Brain microvascular endothelial cell (primary cell): ENCODE measurements around the gene LPIN1.

ENCODE experiments used
- DNase-seq: peaks from one replicate; pipeline ENCODE4 v3.0.0-alpha.2; 2020
- H3K27ac ChIP-seq: fragments of 250-450 bp; sonication (Bioruptor Pico); 2 replicates; pipeline ENCODE4 v1.5.1; 2020; ENCODE audit warnings: mild to moderate bottlenecking, moderate library complexity
- H3K27me3 ChIP-seq: fragments of 250-450 bp; sonication (Bioruptor Pico); replicated peaks from 2 replicates; pipeline ENCODE4 v1.5.1; 2020; ENCODE audit warnings: mild to moderate bottlenecking
- H3K36me3 ChIP-seq: fragments of 250-450 bp; sonication (Bioruptor Pico); replicated peaks from 2 replicates; pipeline ENCODE4 v1.5.1; 2020; ENCODE audit warnings: mild to moderate bottlenecking
- H3K4me3 ChIP-seq: 2 replicates; pipeline ENCODE4 v1.5.1; 2011; ENCODE audit warnings: low read depth, mild to moderate bottlenecking, control low read depth, low read length, moderate library complexity
- CTCF ChIP-seq: IDR thresholded peaks from 2 replicates; pipeline ENCODE4 v1.5.1; 2011; ENCODE audit warnings: low read depth, mild to moderate bottlenecking, moderate library complexity, low read length, control low read depth, inconsistent platforms; ENCODE audit errors: missing control alignments
- in situ Hi-C: cut with HindIII; loops from 2 replicates; pipeline ENCODE4 v1.10.0; 2017; ENCODE audit warnings: low sequenced_read_pairs, low pct_ligation_motif_present

The LPIN1 gene

GRCh38 chr2:11701206-11701605 lies 45.2 kb upstream of the LPIN1 start:
- H3K27me3 ChIP-seq = no peaks in the 10 kb centered on the region
- no peak for TF ChIP-seq CTCF
- DNase-seq = no peak
- in situ Hi-C loops = no loop called here
- H3K27ac ChIP-seq = no peak overlapping the region
- H3K36me3 ChIP-seq = no peaks in the 10 kb centered on the region
- H3K4me3 ChIP-seq = no peak overlapping the region

- in situ Hi-C loops = no loop called here
- Histone ChIP-seq H3K4me3 (no peak overlapping the region), H3K27me3 (no peaks in the 10 kb centered on the region), H3K36me3 (no peaks in the 10 kb centered on the region), H3K27ac (no peak overlapping the region)
- no peak for TF ChIP-seq CTCF
- DNase-seq = no peak
Observed at GRCh38 chr2:11701751-11702301, 44.6 kb upstream of the LPIN1 start.

- in situ Hi-C loops = no loop called here
- no peak for DNase-seq
- Histone ChIP-seq H3K27ac (no peak overlapping the region), H3K27me3 (no peaks in the 10 kb centered on the region), H3K4me3 (no peak overlapping the region), H3K36me3 (no peaks in the 10 kb centered on the region)
- TF ChIP-seq CTCF = no peak
Observed at GRCh38 chr2:11702946-11703345, 43.5 kb upstream of the LPIN1 start.

GRCh38 chr2:11703700-11704099 lies 42.7 kb upstream of the LPIN1 start:
- peak; percentile 42 for DNase-seq
- Histone ChIP-seq H3K27me3 (no peaks in the 10 kb centered on the region), H3K4me3 (no peak overlapping the region), H3K27ac (no peak overlapping the region), H3K36me3 (no peaks in the 10 kb centered on the region)
- no peak for TF ChIP-seq CTCF
- in situ Hi-C loops = no loop called here

GRCh38 chr2:11705063-11705462 lies 41.4 kb upstream of the LPIN1 start:
- H3K36me3 ChIP-seq = no peaks in the 10 kb centered on the region
- no peak for TF ChIP-seq CTCF
- H3K27ac ChIP-seq = no peak overlapping the region
- in situ Hi-C loops = no loop called here
- H3K27me3 ChIP-seq = no peaks in the 10 kb centered on the region
- H3K4me3 ChIP-seq = no peak overlapping the region
- no peak for DNase-seq

- no peak for TF ChIP-seq CTCF
- in situ Hi-C loops = no loop called here
- no peak overlapping the region for H3K4me3 ChIP-seq
- H3K36me3 ChIP-seq = no peaks in the 10 kb centered on the region
- no peaks in the 10 kb centered on the region for H3K27me3 ChIP-seq
- no peak overlapping the region for H3K27ac ChIP-seq
- DNase-seq = no peak
Observed at GRCh38 chr2:11705711-11706110, 40.7 kb upstream of the LPIN1 start.
